ENCODE measurements around the gene CST9.
"Not testable (repeated sequence)": the region's sequence is repeated elsewhere in the genome, so short reads cannot be mapped to it uniquely, and the experiment has no call there.

CST9 gene

GRCh38 chr20:23623666-23624323 is 18.1 kb upstream of the CST9 start:
- no peak for DNase-seq

- no peak for DNase-seq
Observed at GRCh38 chr20:23622839-23623343, 17.2 kb upstream of the CST9 start.

- not testable (repeated sequence) for DNase-seq
Observed at GRCh38 chr20:23622401-23622800, 16.7 kb upstream of the CST9 start.

- not testable (repeated sequence) for DNase-seq
Observed at GRCh38 chr20:23620670-23621386, 15.1 kb upstream of the CST9 start.

- no peak for DNase-seq
Observed at GRCh38 chr20:23614163-23614562, 8.4 kb upstream of the CST9 start.

GRCh38 chr20:23613676-23614075 is 8.0 kb upstream of the CST9 start:
- DNase-seq: no peak

GRCh38 chr20:23612396-23612795 is 6.7 kb upstream of the CST9 start:
- no peak for DNase-seq

GRCh38 chr20:23609486-23610109 is 3.9 kb upstream of the CST9 start:
- DNase-seq: no peak

- no peak for DNase-seq
Observed at GRCh38 chr20:23608251-23608846, 2.6 kb upstream of the CST9 start.

- no peak for DNase-seq
Observed at GRCh38 chr20:23607497-23608245, 2.0 kb upstream of the CST9 start.

- DNase-seq: peak; percentile 20 to 36
Observed at GRCh38 chr20:23606652-23607049, 934 bp upstream of the CST9 start.

- DNase-seq: no peak
Observed at GRCh38 chr20:23604306-23604705, 1.4 kb downstream of the CST9 start.

- no peak for DNase-seq
Observed at GRCh38 chr20:23603321-23603720, 2.4 kb downstream of the CST9 start.

GRCh38 chr20:23602699-23603098 is 3.0 kb downstream of the CST9 start:
- no peak for DNase-seq

- no peak for DNase-seq
Observed at GRCh38 chr20:23602241-23602640, 3.5 kb downstream of the CST9 start.

- DNase-seq: no peak
Observed at GRCh38 chr20:23601715-23602114, 4.0 kb downstream of the CST9 start.

GRCh38 chr20:23598481-23598880 is 7.2 kb downstream of the CST9 start:
- no peak for DNase-seq

GRCh38 chr20:23596579-23597250 is 9.0 kb downstream of the CST9 start:
- no peak for DNase-seq

- no peak for DNase-seq
Observed at GRCh38 chr20:23595941-23596340, 9.8 kb downstream of the CST9 start.

- DNase-seq: no peak
Observed at GRCh38 chr20:23588434-23589403, 17.0 kb downstream of the CST9 start.

- DNase-seq: no peak
Observed at GRCh38 chr20:23587631-23588030, 18.1 kb downstream of the CST9 start.

Data from bone marrow (tissue), 2 donors.